Stimulated activated naive CD8-positive, alpha-beta T cell treated with anti-CD3 and anti-CD28 coated beads, Interleukin-15, Interleukin-2, amounts not matched to agents 100 ng/mL and 50 ng/mL, for 24 hours (primary cell): ENCODE data around the gene TUBE1.
"Not testable (repeated sequence)": the region's sequence is repeated elsewhere in the genome, so short reads cannot be mapped to it uniquely, and the experiment has no call there.

Experiments used
- H3K27ac Mint-ChIP-seq: one replicate; pipeline ENCODE4 v1.8.0; 2021; ENCODE audit warnings: mild to moderate bottlenecking, mixed read lengths
- H3K27me3 Mint-ChIP-seq: one replicate; pipeline ENCODE4 v1.8.0; 2021; ENCODE audit warnings: mixed read lengths
- H3K36me3 Mint-ChIP-seq: one replicate; pipeline ENCODE4 v1.8.0; 2021; ENCODE audit warnings: low read depth, mixed read lengths
- H3K4me1 Mint-ChIP-seq: one replicate; pipeline ENCODE4 v1.8.0; 2021; ENCODE audit warnings: low read depth, mixed read lengths
- H3K4me3 Mint-ChIP-seq: one replicate; pipeline ENCODE4 v1.8.0; 2021; ENCODE audit warnings: mild to moderate bottlenecking, mixed read lengths
- H3K9me3 Mint-ChIP-seq: one replicate; pipeline ENCODE4 v1.8.0; 2021; ENCODE audit warnings: mixed read lengths

TUBE1 gene, protein sequence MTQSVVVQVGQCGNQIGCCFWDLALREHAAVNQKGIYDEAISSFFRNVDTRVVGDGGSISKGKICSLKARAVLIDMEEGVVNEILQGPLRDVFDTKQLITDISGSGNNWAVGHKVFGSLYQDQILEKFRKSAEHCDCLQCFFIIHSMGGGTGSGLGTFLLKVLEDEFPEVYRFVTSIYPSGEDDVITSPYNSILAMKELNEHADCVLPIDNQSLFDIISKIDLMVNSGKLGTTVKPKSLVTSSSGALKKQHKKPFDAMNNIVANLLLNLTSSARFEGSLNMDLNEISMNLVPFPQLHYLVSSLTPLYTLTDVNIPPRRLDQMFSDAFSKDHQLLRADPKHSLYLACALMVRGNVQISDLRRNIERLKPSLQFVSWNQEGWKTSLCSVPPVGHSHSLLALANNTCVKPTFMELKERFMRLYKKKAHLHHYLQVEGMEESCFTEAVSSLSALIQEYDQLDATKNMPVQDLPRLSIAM

DNA sequence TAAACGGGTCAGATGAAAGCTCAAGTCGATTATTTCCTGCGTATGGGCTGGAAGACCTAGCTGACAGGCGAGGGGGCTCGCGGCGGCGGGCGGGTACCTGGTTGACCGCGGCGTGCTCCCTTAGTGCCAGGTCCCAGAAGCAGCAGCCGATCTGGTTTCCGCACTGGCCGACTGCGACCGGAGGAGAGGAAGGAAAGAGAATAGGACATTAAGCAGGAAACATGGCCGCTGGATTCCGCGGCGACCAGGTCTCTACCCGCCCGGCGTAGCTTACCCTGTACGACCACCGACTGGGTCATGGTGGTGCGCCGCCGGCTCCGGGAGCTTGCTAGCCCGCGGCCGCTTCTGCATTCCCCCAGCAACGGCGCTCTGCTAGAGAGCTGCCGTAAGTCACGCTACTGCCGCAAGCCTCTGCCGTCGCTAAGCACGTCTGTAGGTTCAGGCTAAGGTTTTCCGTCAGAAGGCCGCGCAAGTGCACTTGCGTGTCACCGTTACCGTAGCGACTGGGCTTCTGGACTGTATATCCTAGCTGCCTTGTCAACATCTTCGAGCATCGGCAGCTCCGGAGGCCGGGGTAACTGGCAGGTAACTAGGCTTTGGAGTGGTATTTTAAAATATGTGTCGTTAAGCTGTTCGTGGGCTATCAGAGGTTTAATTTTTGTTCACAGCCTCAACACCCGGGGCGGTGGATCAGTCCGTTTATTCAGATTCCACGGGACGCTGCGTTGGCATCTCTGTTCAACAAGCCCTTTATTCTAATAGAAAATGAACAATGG is at the start of gene TUBE1, which contains the start of gene FAM229B:
TUBE1 (minus strand) TSS at position 347 of the 776 bp plus-strand sequence; CDS start at position 299, 48 bp downstream.
FAM229B (plus strand) TSS at position 456 of the 776 bp plus-strand sequence. CDS start 11,693 bp downstream, outside the sequence.
- Mint-ChIP-seq H3K9me3 (no peaks in the 10 kb centered on the region), H3K27me3 (peaks cover 16% of the 10 kb centered on the region), H3K27ac (no peak within 1 kb of the TSS), H3K4me3 (no peak within 1 kb of the TSS), H3K4me1 (peaks cover 10% of the 10 kb centered on the region), H3K36me3 (peaks cover 27% of the 10 kb centered on the region)

- Mint-ChIP-seq H3K27me3 (peaks cover 21% of the 10 kb centered on the region), H3K4me3 (no peak overlapping the region), H3K27ac (no peak overlapping the region), H3K36me3 (no peaks in the 10 kb centered on the region), H3K9me3 (no peaks in the 10 kb centered on the region), H3K4me1 (no peaks in the 10 kb centered on the region)
These were observed 43.6 kb upstream of the TUBE1 start for GRCh38 chr6:112130878-112131277.

DNA sequence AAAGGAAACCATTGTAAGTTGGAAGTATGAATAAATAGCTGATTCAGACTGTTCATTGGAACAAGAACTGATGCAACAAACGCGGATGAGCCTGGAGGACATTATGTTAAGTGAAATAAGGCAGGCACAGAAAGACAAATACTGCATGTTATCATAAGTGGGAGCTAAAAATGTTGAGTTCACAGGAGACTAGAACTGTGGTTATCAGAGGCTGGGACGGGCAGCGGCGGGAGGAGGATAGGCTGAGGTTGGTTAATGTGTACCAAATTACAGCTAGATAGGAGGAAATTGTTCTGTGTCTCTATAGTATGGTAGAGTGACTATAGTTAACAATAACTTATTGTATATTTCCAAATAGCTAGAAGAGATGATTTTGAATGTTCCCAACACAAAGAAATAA is 40.9 kb upstream of the TUBE1 start:
- Mint-ChIP-seq H3K27ac (no peak overlapping the region), H3K27me3 (peaks cover 21% of the 10 kb centered on the region), H3K4me3 (no peak overlapping the region), H3K9me3 (no peaks in the 10 kb centered on the region), H3K4me1 (no peaks in the 10 kb centered on the region), H3K36me3 (no peaks in the 10 kb centered on the region)

GRCh38 chr6:112123982-112124381 is 36.7 kb upstream of the TUBE1 start:
- H3K4me1 Mint-ChIP-seq: no peaks in the 10 kb centered on the region
- no peaks in the 10 kb centered on the region for H3K36me3 Mint-ChIP-seq
- no peaks in the 10 kb centered on the region for H3K9me3 Mint-ChIP-seq
- H3K27ac Mint-ChIP-seq: no peak overlapping the region
- H3K4me3 Mint-ChIP-seq: no peak overlapping the region
- H3K27me3 Mint-ChIP-seq: peaks cover 16% of the 10 kb centered on the region

GRCh38 chr6:112122756-112123155 is 35.5 kb upstream of the TUBE1 start:
- H3K4me1 Mint-ChIP-seq: peaks cover 5% of the 10 kb centered on the region
- H3K36me3 Mint-ChIP-seq: no peaks in the 10 kb centered on the region
- H3K27me3 Mint-ChIP-seq: peaks cover 10% of the 10 kb centered on the region
- H3K27ac Mint-ChIP-seq: no peak overlapping the region
- no peaks in the 10 kb centered on the region for H3K9me3 Mint-ChIP-seq
- H3K4me3 Mint-ChIP-seq: no peak overlapping the region

DNA sequence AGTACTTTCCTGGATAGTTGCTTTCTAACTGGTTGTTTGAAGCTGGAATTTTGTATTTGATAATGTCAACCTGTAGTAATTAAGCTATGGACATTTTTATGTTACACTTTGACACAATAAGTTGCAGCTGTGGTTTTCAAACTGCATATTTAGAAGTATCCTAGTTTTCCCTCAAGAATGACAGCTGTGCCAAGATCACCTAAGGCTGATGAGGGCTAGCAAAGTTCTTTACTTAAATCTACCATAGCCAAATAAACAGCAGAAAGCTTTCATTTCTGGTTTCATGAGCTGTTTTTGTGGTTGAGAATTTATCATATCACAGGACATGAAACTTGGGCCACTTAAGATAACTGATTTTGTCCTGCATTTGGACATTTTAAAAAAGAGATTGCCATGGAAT is 30.8 kb upstream of the TUBE1 start:
- H3K27ac Mint-ChIP-seq: no peak overlapping the region

DNA sequence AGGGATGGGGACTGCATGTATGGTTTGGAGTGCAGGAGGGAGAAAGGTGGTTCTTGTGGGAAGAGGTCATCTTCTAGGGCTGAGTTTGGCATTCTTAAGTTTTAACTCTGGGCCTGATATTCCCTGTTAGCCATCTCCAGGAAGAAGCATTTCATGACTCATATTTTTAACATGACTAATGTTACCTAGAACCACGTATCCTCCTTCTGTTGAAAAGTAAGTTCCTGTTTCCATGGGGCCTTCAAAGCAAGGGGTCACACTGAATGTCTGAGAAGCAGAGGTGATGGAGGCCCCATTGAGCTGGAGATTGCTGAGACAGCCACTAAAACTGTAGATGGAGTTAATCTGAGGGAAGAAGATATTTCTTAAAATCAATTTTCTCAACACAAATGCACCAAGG is 30.3 kb upstream of the TUBE1 start:
- no peaks in the 10 kb centered on the region for H3K9me3 Mint-ChIP-seq
- H3K27me3 Mint-ChIP-seq: peaks cover 11% of the 10 kb centered on the region
- H3K4me3 Mint-ChIP-seq: peak overlapping the region; percentile 6
- no peaks in the 10 kb centered on the region for H3K36me3 Mint-ChIP-seq
- H3K4me1 Mint-ChIP-seq: peaks cover 18% of the 10 kb centered on the region
- H3K27ac Mint-ChIP-seq: peak overlapping the region; percentile 83

More for the DNA sequence above, 30.8 kb upstream of the TUBE1 start:
- Mint-ChIP-seq H3K27me3 (peaks cover 11% of the 10 kb centered on the region), H3K4me3 (no peak overlapping the region), H3K4me1 (peaks cover 18% of the 10 kb centered on the region), H3K9me3 (no peaks in the 10 kb centered on the region), H3K36me3 (no peaks in the 10 kb centered on the region)

GRCh38 chr6:112116221-112116620 is 28.9 kb upstream of the TUBE1 start:
- Mint-ChIP-seq H3K4me3 (no peak overlapping the region), H3K36me3 (no peaks in the 10 kb centered on the region), H3K27ac (no peak overlapping the region), H3K4me1 (peaks cover 18% of the 10 kb centered on the region), H3K9me3 (no peaks in the 10 kb centered on the region), H3K27me3 (peaks cover 15% of the 10 kb centered on the region)

- Mint-ChIP-seq H3K36me3 (no peaks in the 10 kb centered on the region), H3K27ac (no peak overlapping the region), H3K9me3 (no peaks in the 10 kb centered on the region), H3K4me3 (no peak overlapping the region), H3K4me1 (peaks cover 18% of the 10 kb centered on the region), H3K27me3 (peaks cover 15% of the 10 kb centered on the region)
These were observed 27.4 kb upstream of the TUBE1 start for GRCh38 chr6:112114577-112115223.

DNA sequence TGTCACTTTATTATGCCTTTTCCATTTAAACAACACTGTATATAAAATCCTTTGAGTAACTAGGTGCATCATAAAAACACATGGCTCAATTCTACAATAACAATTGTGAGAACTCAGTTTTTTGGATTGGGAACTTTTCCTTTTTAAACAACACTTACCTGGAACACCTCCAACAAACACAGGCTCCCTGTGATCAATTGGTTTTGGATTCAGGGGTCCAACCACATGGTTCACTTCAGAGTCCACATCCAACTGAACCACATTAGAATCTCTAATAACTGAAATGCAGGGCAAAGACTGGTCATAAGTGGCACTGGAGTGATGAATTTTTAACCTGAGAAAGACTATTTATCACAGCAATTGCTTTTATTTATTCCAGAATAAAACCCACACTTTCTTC is 26.6 kb upstream of the TUBE1 start:
- Mint-ChIP-seq H3K4me3 (no peak overlapping the region), H3K4me1 (peaks cover 18% of the 10 kb centered on the region), H3K9me3 (no peaks in the 10 kb centered on the region), H3K36me3 (no peaks in the 10 kb centered on the region), H3K27me3 (peaks cover 19% of the 10 kb centered on the region), H3K27ac (no peak overlapping the region)

DNA sequence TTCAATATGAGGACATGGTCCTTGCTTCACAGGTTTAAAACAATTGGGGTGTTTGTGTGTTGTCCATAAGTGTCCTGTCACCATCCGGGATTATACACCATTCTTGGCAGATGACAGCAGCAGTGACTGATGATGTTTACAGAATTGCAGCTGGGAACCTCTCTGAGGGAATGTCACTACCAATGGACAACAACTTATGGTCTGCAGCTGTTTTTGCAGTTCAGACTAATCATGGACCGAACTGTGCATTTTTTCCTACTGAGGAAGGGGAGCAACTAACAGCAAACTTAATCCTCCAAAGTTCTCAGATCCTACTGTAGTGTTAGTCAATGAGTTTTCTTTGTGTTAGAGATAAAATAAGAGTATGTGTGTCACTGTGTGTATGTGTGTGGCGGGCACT is 26.1 kb upstream of the TUBE1 start:
- no peaks in the 10 kb centered on the region for H3K36me3 Mint-ChIP-seq
- no peak overlapping the region for H3K27ac Mint-ChIP-seq
- H3K4me3 Mint-ChIP-seq: no peak overlapping the region
- H3K9me3 Mint-ChIP-seq: no peaks in the 10 kb centered on the region
- H3K27me3 Mint-ChIP-seq: peaks cover 20% of the 10 kb centered on the region
- H3K4me1 Mint-ChIP-seq: peaks cover 18% of the 10 kb centered on the region

DNA sequence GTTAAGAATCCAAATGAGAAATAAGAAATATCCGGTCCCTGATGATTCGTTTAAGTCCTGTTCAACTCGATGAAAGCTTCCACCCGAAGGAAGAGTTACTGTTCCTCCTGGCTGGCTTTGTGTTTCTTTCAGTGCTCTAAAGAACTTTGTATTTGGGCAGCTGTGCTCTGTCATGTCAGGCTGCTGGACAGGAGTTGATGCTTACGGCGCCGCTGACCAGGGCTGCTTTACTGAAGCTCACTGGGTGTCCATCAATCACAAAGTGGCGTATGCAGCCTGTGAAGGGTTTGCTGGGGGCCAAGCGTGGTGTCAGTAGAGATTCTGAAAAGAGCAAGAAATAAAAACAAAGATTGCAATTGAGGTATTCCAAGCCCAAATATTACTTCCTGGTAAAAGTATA is 22.0 kb upstream of the TUBE1 start:
- H3K9me3 Mint-ChIP-seq: peaks cover 6% of the 10 kb centered on the region
- no peaks in the 10 kb centered on the region for H3K36me3 Mint-ChIP-seq
- H3K4me3 Mint-ChIP-seq: no peak overlapping the region

GRCh38 chr6:112106562-112106961 is 19.3 kb upstream of the TUBE1 start:
- H3K4me1 Mint-ChIP-seq: no peaks in the 10 kb centered on the region
- no peak overlapping the region for H3K27ac Mint-ChIP-seq
- H3K9me3 Mint-ChIP-seq: peaks cover 6% of the 10 kb centered on the region
- H3K36me3 Mint-ChIP-seq: no peaks in the 10 kb centered on the region
- no peak overlapping the region for H3K4me3 Mint-ChIP-seq
- H3K27me3 Mint-ChIP-seq: peaks cover 5% of the 10 kb centered on the region

More for the DNA sequence above, 22.0 kb upstream of the TUBE1 start:
- Mint-ChIP-seq H3K27ac (no peak overlapping the region), H3K4me1 (no peaks in the 10 kb centered on the region), H3K27me3 (peaks cover 16% of the 10 kb centered on the region)

DNA sequence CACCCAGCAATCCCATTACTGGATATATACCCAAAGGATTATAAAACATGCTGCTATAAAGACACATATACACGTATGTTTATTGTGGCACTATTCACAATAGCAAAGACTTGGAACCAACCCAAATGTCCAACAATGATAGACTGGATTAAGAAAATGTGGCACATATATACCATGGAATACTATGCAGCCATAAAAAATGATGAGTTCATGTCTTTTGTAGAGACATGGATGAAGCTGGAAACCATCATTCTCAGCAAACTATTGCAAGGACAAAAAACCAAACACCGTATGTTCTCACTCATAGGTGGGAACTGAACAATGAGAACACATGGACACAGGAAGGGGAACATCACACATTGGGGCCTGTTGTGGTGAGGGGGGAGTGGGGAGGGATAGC is 18.7 kb upstream of the TUBE1 start:
- H3K27me3 Mint-ChIP-seq, H3K4me3 Mint-ChIP-seq, H3K36me3 Mint-ChIP-seq, H3K9me3 Mint-ChIP-seq, H3K4me1 Mint-ChIP-seq, H3K27ac Mint-ChIP-seq: not testable (repeated sequence)

DNA sequence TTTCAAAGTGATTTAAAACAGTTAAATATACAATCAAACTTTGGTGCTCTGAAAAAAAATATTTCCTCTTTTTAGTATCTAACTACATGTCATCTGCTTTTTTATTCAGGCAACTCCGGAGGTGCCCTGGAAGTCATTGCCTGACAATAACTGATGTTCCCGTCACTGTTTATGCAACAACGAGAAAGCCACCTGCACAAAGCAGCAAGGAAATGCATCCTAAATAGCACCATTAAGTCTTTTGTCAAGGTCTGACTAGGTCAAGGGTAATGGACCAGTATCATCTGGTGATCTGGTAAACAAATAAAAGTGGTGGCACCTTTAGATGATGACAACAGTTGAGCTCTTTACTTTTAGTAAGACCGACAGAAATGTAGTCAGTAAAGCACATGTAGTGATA is 13.3 kb upstream of the TUBE1 start:
- no peak overlapping the region for H3K4me3 Mint-ChIP-seq
- no peaks in the 10 kb centered on the region for H3K27me3 Mint-ChIP-seq
- H3K36me3 Mint-ChIP-seq: peaks cover 5% of the 10 kb centered on the region
- H3K9me3 Mint-ChIP-seq: peaks cover 6% of the 10 kb centered on the region
- no peak overlapping the region for H3K27ac Mint-ChIP-seq
- no peaks in the 10 kb centered on the region for H3K4me1 Mint-ChIP-seq
